Tibial artery (tissue), 4 donors: ENCODE measurements around the gene OR9A2.

Experiments
- DNase-seq, 2 donors: peaks; one replicate each; pipeline ENCODE4 v3.0.0-alpha.2; 2019
- H3K27ac ChIP-seq, 2 donors: fragments of 200-600 bp; sonication (generic) in 1 of 2; 1 replicate in 1 of 2; 2 replicates in 1 of 2; pipeline ENCODE4 v1.5.1; 2018 to 2019; ENCODE audit warnings: mild to moderate bottlenecking in 1 of 2
- H3K27me3 ChIP-seq, 2 donors: fragments of 200-600 bp; sonication (generic) in 1 of 2; one replicate each; pipeline versions ENCODE4 v1.5.1 to v1.6.0; 2016 to 2019
- H3K36me3 ChIP-seq, 3 donors: fragments of 200-600 bp; sonication (generic) in 2 of 3; one replicate each; pipeline ENCODE4 v1.5.1; 2016 to 2019; ENCODE audit warnings: mild to moderate bottlenecking in 2 of 3
- H3K4me1 ChIP-seq, 4 donors: fragments of 200-600 bp; sonication (generic) in 2 of 4; 1 replicate in 3 of 4; 2 replicates in 1 of 4; pipeline ENCODE4 v1.5.1; 2016 to 2019
- H3K4me3 ChIP-seq, 2 donors: fragments of 200-600 bp; sonication (generic) in 1 of 2; 1 replicate in 1 of 2; 2 replicates in 1 of 2; pipeline ENCODE4 v1.5.1; 2018 to 2019; ENCODE audit warnings: mild to moderate bottlenecking in 2 of 2
- H3K9me3 ChIP-seq, 3 donors: fragments of 200-600 bp; sonication (generic) in 1 of 3; one replicate each; pipeline ENCODE4 v1.5.1; 2016 to 2019
- CTCF ChIP-seq, 2 experiments: fragments of 200-600 bp in 1 of 2; fragments of 450-650 bp in 1 of 2; IDR thresholded peaks; one replicate each; pipeline ENCODE4 v1.5.1; 2017 to 2019; ENCODE audit warnings: antibody characterized with exemption in 2 of 2, mild to moderate bottlenecking in 1 of 2, moderate library complexity in 1 of 2
- intact Hi-C: fragments of 100-400 bp; cut with DNase I; formaldehyde crosslinking; loops from one replicate; pipeline ENCODE4 v1.15.0; 2023; ENCODE audit warnings: low total_unique reads

Gene OR9A2

GRCh38 chr7:143027032-143027431 lies at the start of gene OR9A2:
OR9A2 (minus strand) TSS chr7:143027132; CDS start chr7:143027132, 0 bp downstream.
- H3K27me3 ChIP-seq, result no peaks in the 10 kb centered on the region
- H3K36me3 ChIP-seq, result no peaks in the 10 kb centered on the region
- intact Hi-C loops, result no loop called here
- H3K9me3 ChIP-seq, result no peaks in the 10 kb centered on the region
- H3K4me3 ChIP-seq, result no peak within 1 kb of the TSS
- H3K27ac ChIP-seq, result no peak within 1 kb of the TSS
- TF ChIP-seq CTCF (IDR thresholded peaks at IDR 0.05), result no peak
- H3K4me1 ChIP-seq, result no peaks in the 10 kb centered on the region
- DNase-seq, result no peak

- Histone ChIP-seq H3K27ac (no peak overlapping the region), H3K27me3 (no peaks in the 10 kb centered on the region), H3K4me1 (no peaks in the 10 kb centered on the region), H3K36me3 (no peaks in the 10 kb centered on the region), H3K4me3 (no peak overlapping the region), H3K9me3 (peaks cover 0 to 3% (median 0%) of the 10 kb centered on the region in 3 donors)
- no peak for DNase-seq
- TF ChIP-seq CTCF (IDR thresholded peaks at IDR 0.05), result no peak
- intact Hi-C loops, result no loop called here
These were observed 47.2 kb upstream of the OR9A2 start for GRCh38 chr7:143074141-143074540.

GRCh38 chr7:143073556-143073955 lies 46.6 kb upstream of the OR9A2 start:
- no peak for TF ChIP-seq CTCF (IDR thresholded peaks at IDR 0.05)
- intact Hi-C loops, result no loop called here

GRCh38 chr7:143069912-143070500 lies 43.1 kb upstream of the OR9A2 start:
- Histone ChIP-seq H3K4me1 (no peaks in the 10 kb centered on the region), H3K27me3 (no peaks in the 10 kb centered on the region), H3K36me3 (no peaks in the 10 kb centered on the region), H3K9me3 (no peaks in the 10 kb centered on the region), H3K27ac (no peak overlapping the region), H3K4me3 (no peak overlapping the region)
- TF ChIP-seq CTCF (IDR thresholded peaks at IDR 0.05), result no peak
- intact Hi-C loops, result no loop called here
- no peak for DNase-seq

More at GRCh38 chr7:143073556-143073955, 46.6 kb upstream of the OR9A2 start:
- H3K4me1 ChIP-seq, result no peaks in the 10 kb centered on the region
- H3K27ac ChIP-seq, result no peak overlapping the region
- no peaks in the 10 kb centered on the region for H3K27me3 ChIP-seq
- DNase-seq, result no peak
- peaks cover 0 to 3% (median 0%) of the 10 kb centered on the region in 3 donors for H3K9me3 ChIP-seq
- no peaks in the 10 kb centered on the region for H3K36me3 ChIP-seq
- no peak overlapping the region for H3K4me3 ChIP-seq

GRCh38 chr7:143068446-143068845 lies 41.5 kb upstream of the OR9A2 start:
- intact Hi-C loops, result no loop called here
- DNase-seq, result no peak
- H3K9me3 ChIP-seq, result no peaks in the 10 kb centered on the region

More at GRCh38 chr7:143068446-143068845, 41.5 kb upstream of the OR9A2 start:
- Histone ChIP-seq H3K27ac (no peak overlapping the region), H3K27me3 (no peaks in the 10 kb centered on the region), H3K4me3 (no peak overlapping the region), H3K36me3 (no peaks in the 10 kb centered on the region), H3K4me1 (no peaks in the 10 kb centered on the region)
- TF ChIP-seq CTCF (IDR thresholded peaks at IDR 0.05), result no peak
